Testis (tissue), 3 donors: ENCODE data around the gene TSPYL4. TPM values are rescaled to one million over a fixed set of nuclear protein-coding genes. Genes with fewer than 3 reads are reported as not detected.

Experiments
- DNase-seq: peaks from one replicate; pipeline ENCODE4 v3.0.0-alpha.2; 2019
- H3K27ac ChIP-seq, 2 donors: fragments of 200-600 bp; sonication (generic); one replicate each; pipeline ENCODE4 v1.5.1; 2019
- H3K27me3 ChIP-seq: fragments of 200-600 bp; sonication (generic); one replicate; pipeline ENCODE4 v1.5.1; 2019
- H3K36me3 ChIP-seq: fragments of 200-600 bp; sonication (generic); one replicate; pipeline ENCODE4 v1.5.1; 2017; ENCODE audit warnings: low read depth; ENCODE audit errors: missing control alignments
- H3K4me1 ChIP-seq: fragments of 200-600 bp; sonication (generic); one replicate; pipeline ENCODE4 v1.5.1; 2019
- H3K4me3 ChIP-seq, 2 donors: fragments of 200-600 bp; sonication (generic); one replicate each; pipeline ENCODE4 v1.5.1; 2017 to 2019
- H3K9me3 ChIP-seq: fragments of 200-600 bp; sonication (generic); one replicate; pipeline ENCODE4 v1.5.1; 2017
- CTCF ChIP-seq, 3 experiments: fragments of 450-650 bp in 2 of 3; fragments of 200-600 bp in 1 of 3; sonication (generic) in 1 of 3; IDR thresholded peaks; one replicate each; pipeline ENCODE4 v1.5.1; 2016 to 2019; ENCODE audit warnings: antibody characterized with exemption in 3 of 3, mild to moderate bottlenecking in 2 of 3, moderate library complexity in 1 of 3
- POLR2A ChIP-seq: fragments of 450-650 bp; IDR thresholded peaks from one replicate; pipeline ENCODE4 v1.6.1; 2017; ENCODE audit warnings: antibody characterized with exemption, mild to moderate bottlenecking, moderate library complexity
- WGBS, 2 donors: methylation state at CpG; one replicate each; pipeline ENCODE4 v1.1.5; 2018; 5-methylcytosine and 5-hydroxymethylcytosine counted together
- intact Hi-C: fragments of 100-400 bp; cut with DNase I; formaldehyde crosslinking; loops from one replicate; pipeline ENCODE4 v1.15.1; 2023; ENCODE audit warnings: low total_unique reads
- polyA plus RNA-seq: library from polyadenylated mRNA; stranded (reverse); fragments of 350-450 nt; fragmentation: Illumina TruSeq; extraction: RNeasy Lipid Tissue Mini Kit (QIAGEN cat#74804); gene quantifications from one replicate; pipeline ENCODE4 v1.2.3, GENCODE V29; 2014; ENCODE audit warnings: low read depth, low replicate concordance; ENCODE audit not compliant: insufficient read depth
- total RNA-seq, 2 donors: library from RNA; depleted of rRNA; stranded (reverse); fragments of >200 nt; gene quantifications; one replicate each; pipeline ENCODE4 v1.2.3, GENCODE V29; 2016

The TSPYL4 gene
- total and polyA plus RNA-seq, 3 donors from 2014 or later: 27.9 to 39.8 (median 33.1) TPM

GRCh38 chr6:116280161-116280932, 26.5 kb upstream of the TSPYL4 start:
- TF ChIP-seq POLR2A: no peak
- peak in 1 of 3 experiments; percentile 2 for TF ChIP-seq CTCF (IDR thresholded peaks at IDR 0.05)
- peak overlapping the region; percentile 100 for H3K27ac ChIP-seq
- DNase-seq: no peak
- no peaks in the 10 kb centered on the region for H3K36me3 ChIP-seq
- WGBS, 2 donors: 4 to 5% methylated on average over 8 of the region's 8 CpGs
- peaks cover 16% of the 10 kb centered on the region for H3K4me1 ChIP-seq
- no peaks in the 10 kb centered on the region for H3K9me3 ChIP-seq
- H3K27me3 ChIP-seq: no peaks in the 10 kb centered on the region
- intact Hi-C loops: no loop called here
- peak overlapping the region; percentile 85 to 100 for H3K4me3 ChIP-seq

DNA sequence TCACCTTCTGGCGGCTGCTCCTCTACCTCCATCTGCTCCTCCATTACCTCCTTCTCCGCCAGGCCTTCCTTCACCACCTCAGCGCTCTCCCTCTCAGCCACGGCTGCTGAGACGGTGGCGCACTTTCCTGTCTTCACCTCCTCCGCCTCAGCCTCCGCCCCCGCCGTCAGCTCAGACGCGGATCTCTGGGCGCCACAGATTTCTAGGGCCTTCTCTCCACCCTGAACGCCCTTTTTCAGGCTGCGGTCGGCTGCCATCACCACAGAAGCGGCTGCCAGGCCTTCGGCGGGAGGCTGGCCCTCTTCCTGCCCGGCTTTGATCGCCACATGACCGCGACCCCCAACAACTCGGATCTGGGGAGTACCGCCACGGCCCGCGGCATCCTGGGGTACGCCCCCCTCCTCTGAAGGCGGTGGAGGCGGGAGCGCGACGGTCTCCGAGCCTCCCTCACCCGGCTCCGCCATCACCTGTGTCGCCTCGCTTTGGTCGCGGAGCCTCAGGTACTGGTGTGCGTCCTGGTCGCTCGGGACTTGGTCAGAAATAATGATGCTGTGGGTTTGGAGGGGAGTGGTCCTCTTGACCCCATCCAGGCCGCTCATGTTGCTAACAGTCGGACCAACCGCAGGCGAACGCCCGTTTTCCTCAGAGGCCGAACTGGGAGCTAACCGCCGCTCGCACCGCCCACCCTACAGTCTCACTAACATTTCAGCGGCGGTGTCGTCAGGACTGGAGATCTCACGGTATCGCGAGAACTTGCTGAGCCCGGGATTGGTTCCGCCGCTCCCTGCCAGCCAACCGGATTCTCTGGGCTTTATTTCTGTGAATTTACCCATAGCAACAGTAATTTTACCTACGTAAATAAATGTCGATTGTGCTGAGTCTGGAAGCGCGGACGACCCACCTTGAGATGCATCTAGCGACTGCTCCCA, 25.6 kb upstream of the TSPYL4 start, which contains the start of gene TSPYL1:
TSPYL1 (minus strand) TSS at position 699 of the 929 bp plus-strand sequence; CDS start at position 599, 100 bp downstream.
- Histone ChIP-seq H3K27ac (peak within 1 kb of the TSS; percentile 100), H3K4me3 (peak within 1 kb of the TSS; percentile 85 to 100), H3K27me3 (no peaks in the 10 kb centered on the region), H3K36me3 (no peaks in the 10 kb centered on the region), H3K9me3 (no peaks in the 10 kb centered on the region), H3K4me1 (peaks cover 24% of the 10 kb centered on the region)
- intact Hi-C loops: no loop called here
- TF ChIP-seq CTCF (IDR thresholded peaks at IDR 0.05): no peak
- peak; percentile 99 for TF ChIP-seq POLR2A
- WGBS, 2 donors: 1% methylated on average over 31 to 70 of the region's 71 CpGs
- peak; percentile 99 for DNase-seq

GRCh38 chr6:116278854-116279231, 25.0 kb upstream of the TSPYL4 start:
- H3K36me3 ChIP-seq: no peaks in the 10 kb centered on the region
- 3 to 4% methylated on average over 6 to 12 of the region's 12 CpGs for WGBS, 2 donors
- no peaks in the 10 kb centered on the region for H3K27me3 ChIP-seq
- intact Hi-C loops: no loop called here
- DNase-seq: peak; percentile 80
- H3K9me3 ChIP-seq: no peaks in the 10 kb centered on the region
- peaks cover 28% of the 10 kb centered on the region for H3K4me1 ChIP-seq
- H3K4me3 ChIP-seq: peak overlapping the region; percentile 85 to 100
- no peak for TF ChIP-seq POLR2A
- TF ChIP-seq CTCF (IDR thresholded peaks at IDR 0.05): no peak
- peak overlapping the region; percentile 100 for H3K27ac ChIP-seq

GRCh38 chr6:116278481-116278829, 24.6 kb upstream of the TSPYL4 start:
- Histone ChIP-seq H3K27ac (peak overlapping the region; percentile 100), H3K9me3 (no peaks in the 10 kb centered on the region), H3K4me1 (peaks cover 28% of the 10 kb centered on the region), H3K36me3 (no peaks in the 10 kb centered on the region), H3K4me3 (peak overlapping the region; percentile 85 to 100), H3K27me3 (no peaks in the 10 kb centered on the region)
- intact Hi-C loops: no loop called here
- no peak for DNase-seq
- TF ChIP-seq POLR2A (no peak), CTCF (IDR thresholded peaks at IDR 0.05) (no peak)
- 15 to 47% methylated on average over 5 to 11 of the region's 11 CpGs for WGBS, 2 donors
